Measurements from ENCODE around the gene VSIG10.

- TF ChIP-seq POLR2AphosphoS5 (IDR thresholded peaks at IDR 0.05), result no peak
- TF ChIP-seq CTCF (IDR thresholded peaks at IDR 0.05), result no peak
- no peak for TF ChIP-seq POLR2A (IDR thresholded peaks at IDR 0.05)
These were observed 44.2 kb downstream of the VSIG10 start for GRCh38 chr12:118059341-118060191.

Measured in breast epithelium (tissue), 3 donors.